Activated CD4-positive, alpha-beta T cell treated with anti-CD3 and anti-CD28 coated beads for 24 hours (primary cell): ENCODE measurements around the gene QSER1.
A peak's percentile ranks its signal among the peaks of the same experiment; 100 is the strongest.

ENCODE experiments used
- DNase-seq, 2 donors: peaks; one replicate each; pipeline ENCODE4 v3.0.0-alpha.2; 2020; ENCODE audit warnings: low read depth in 2 of 2

The QSER1 gene

DNA sequence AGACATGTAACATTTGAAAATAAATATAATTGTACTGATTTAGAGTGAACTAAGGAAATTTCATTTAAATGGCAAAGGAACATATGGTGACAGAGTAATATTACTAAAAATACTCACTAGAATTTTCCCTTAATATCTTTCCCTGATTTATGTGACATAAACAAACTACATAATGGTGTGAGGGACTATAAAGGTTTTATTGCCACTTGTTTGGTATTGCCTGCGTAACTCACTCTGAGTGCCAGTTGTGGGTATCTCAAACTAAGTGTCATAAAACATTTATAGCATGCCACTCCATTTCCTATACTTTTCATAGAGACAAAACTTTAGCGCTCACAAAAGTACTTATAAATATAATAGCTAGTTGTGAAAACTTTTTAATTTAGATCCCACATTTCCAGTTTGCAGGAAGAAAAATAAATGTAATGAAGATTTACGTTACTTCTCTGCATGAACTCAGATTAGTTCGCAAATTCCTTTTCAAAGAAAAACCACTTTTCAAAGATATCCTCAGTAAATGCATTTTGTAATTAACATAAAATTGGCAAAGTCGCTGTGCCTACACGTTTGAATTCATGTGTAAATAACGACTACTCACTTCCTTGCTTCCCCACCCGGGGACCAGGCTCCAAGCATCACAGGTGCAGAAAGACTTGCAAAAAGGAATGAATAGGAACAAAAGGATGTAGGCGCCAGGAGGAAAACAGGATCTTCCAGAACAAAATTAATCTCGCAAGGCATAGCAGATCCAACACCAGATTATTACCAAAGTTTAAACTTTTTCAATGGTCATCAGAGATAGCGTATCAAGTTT is 1.6 kb upstream of the QSER1 start:
- no peak for DNase-seq

DNA sequence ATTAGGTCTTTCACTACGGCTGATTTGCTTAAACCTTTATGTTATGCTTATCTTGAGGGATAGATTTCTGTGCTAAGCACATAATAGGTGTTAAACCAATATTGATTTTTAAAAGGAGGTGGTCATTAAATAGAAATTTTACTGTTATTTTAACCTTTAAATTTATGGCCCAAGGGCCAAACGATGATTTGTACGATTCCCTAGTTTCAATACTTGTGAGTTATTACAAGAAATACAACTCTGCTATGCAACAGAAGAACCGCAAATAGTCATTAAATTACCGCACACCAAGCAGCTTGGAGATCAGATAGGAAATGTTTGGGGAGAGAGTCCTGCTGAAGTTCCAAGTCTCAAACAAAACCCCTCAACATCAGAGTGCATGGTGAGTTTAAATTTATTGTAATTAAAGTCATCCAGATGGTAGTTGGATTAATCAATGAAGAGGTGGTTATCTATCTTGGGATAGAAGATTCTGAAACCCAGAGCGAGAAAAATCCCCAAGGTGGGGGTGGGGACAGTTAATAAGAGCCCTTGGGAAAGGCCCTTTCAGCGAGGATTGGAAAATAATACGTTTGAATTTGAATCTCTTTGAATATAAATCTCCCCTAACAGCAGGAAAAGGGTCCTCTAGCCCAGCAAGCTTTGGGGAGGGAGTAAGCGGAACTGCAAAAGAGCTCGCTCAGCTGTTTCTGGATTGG is 805 bp upstream of the QSER1 start:
- DNase-seq = peak in 1 of 2 donors; percentile 15

DNA sequence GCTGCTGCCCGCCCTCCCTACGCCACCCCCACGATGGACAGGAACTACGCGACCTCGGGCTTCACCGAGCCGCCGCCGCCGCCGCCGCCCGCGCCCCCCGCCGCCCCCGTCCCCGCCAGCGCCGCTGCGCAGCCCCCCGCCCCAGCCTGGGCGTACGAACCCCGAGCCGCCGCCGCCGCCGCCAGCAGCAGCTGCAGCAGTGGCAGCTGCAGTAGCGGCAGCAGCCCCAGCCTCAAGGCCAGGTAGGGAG is 407 bp downstream of the QSER1 start:
- peak in 1 of 2 donors; percentile 32 for DNase-seq

GRCh38 chr11:32893343-32894148 is 935 bp downstream of the QSER1 start:
- peak; percentile 26 for DNase-seq

DNA sequence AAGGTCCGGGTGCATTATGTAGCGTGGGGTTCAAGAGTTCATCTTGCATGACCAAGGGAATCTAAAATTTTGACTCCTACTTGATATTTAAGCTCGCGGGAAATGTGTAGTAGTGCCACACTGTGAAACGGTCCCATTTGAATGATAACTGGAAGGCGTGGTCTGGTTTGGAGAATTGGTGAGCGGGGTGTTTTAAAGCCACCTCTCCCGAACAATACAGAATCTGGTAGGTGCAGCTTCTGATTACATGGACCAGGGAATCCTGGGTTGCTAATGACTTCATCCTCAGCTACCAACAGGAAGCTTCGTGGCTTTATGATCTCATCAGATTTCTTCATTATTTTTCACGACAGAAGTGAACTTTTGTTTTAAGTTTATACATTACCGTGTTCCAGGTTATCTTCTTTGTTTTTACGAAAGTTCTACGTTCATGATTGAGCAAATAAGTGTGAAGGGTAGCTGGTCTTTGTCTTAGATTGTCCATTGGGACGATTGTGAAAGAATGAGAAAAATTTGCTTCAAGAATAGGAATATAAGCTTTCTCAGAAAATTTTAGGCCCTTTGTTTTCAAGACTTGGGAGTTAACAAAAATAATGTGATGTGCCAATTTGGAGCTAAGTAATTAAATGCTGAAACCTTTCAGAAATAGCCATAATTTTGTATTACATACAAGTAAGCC is 1.7 kb downstream of the QSER1 start:
- peak in 1 of 2 donors; percentile 8 for DNase-seq

DNA sequence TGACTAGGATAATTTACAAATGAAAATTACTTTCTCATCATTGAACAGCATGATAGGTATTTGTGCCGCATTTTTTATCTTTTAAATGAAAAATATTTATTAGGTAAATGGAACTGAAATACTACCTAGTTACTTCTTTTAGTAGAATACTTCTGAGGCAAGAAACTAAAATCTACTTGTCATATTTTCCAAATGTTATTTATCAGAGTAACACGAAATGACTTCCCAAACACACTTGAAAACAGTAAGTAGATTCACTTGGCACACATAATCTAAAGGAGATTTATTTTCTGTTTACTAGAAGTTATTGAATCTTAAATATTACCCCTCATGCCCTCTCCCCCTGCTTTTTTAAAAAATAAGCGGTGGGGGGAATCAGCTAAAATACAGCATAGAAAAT is 2.3 kb downstream of the QSER1 start:
- no peak for DNase-seq

DNA sequence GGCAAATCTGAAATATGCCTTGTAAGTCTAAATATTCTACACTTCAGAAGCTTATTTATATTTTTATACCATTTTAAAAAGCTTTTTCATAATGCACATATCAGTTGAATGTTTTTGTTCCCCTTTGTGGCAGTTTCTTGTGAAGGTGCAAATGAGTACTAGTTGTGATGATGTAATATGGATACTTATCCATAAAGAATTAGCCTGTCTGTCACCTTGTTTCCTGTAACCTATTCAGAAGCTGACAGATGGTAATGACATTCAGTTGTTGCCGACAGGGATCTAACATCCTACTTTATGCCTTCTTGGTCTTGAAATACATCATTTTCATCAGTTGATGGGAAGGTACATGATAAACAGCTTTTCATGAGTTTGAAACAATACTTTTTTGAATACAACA is 2.9 kb downstream of the QSER1 start:
- no peak for DNase-seq

GRCh38 chr11:32897103-32897502 is 4.5 kb downstream of the QSER1 start:
- no peak for DNase-seq

DNA sequence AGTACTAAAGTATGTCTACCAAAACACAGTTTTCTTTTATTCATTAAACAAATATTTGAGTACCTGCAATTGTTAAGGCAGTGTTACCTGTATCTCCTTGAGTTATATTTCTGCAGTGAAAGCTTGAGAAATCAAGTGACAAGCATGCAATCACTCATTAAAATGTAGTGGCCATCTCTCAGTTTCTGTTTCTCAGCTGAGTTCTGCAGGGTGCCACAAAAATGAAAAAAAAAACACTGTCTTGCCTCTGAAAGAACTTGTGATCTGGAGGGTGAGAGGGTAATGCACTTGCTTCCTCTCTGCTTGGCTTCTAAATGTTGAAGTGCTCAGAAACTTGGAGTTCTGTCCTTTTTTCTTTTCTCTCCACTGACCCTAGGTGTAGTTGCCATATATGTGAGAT is 6.8 kb downstream of the QSER1 start:
- DNase-seq = no peak

- DNase-seq = no peak
Observed at GRCh38 chr11:32902089-32902665, 9.6 kb downstream of the QSER1 start.

DNA sequence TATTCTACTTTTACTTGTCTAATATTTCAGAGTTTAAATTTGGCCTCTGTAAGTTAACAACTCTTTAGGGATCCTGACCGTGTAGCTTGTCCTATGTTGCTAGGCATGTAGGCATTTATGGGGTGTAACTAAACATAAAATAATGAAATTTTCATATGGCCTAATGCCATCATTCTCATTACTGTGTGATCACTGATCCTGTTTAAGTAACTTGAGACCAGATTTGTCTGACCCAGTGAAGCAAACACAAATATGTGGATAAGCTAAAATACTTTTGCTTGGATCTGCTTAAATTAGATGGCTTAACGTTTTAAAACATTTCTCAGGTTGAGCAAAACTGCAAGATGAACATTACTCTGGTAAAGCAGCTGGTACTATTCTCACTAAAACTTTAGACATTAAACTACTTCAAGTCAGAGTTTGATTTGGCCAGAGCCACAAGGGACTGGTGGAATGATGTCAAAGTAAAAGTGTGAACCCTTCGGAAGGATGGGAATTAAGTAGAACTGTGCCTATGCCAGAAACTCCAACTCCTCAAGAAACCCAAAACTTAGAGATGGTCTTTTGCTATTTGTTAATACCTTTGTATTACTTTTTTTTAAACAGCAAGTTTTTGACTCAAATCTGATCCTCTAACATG is 12.5 kb downstream of the QSER1 start:
- DNase-seq = no peak

DNA sequence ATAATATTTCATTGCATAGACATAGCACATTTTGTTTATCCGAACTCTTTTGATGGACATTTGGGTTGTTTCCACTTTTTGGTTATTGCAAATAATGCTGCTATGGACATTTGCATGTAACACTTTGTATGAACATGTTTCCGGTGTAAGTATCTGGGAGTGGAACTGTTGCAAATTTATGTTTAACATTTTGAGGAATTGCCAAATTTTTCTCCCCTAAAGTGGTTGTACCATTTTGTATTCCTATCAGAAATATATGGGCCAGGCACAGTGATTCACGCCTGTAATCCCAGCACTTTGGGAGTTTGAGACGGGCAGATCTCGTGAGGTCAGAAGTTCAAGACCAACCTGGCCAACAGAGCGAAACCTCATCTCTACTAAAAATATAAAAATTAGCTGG is 16.0 kb downstream of the QSER1 start:
- DNase-seq = no peak

- no peak for DNase-seq
Observed at GRCh38 chr11:32911413-32911812, 18.8 kb downstream of the QSER1 start.

DNA sequence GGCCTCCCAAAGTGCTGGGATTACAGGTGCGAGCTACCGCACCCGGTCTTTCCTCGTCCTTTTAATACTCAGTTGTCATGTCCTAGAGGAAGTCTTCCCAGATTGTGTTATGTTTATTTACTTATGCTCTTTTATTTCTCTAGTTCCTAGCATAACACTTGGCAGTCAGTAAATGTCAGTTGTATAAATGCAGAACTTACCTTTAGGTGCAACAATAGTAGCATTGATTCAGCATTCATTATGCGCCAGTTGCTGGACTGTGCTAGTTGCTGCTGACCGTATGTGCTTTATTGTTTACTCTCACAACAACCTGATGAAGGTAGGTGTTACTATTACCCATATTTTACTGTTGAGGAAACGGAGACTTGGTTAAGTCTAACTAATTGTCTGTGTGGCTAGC is 20.8 kb downstream of the QSER1 start:
- no peak for DNase-seq

GRCh38 chr11:32916361-32916760 is 23.8 kb downstream of the QSER1 start:
- no peak for DNase-seq

DNA sequence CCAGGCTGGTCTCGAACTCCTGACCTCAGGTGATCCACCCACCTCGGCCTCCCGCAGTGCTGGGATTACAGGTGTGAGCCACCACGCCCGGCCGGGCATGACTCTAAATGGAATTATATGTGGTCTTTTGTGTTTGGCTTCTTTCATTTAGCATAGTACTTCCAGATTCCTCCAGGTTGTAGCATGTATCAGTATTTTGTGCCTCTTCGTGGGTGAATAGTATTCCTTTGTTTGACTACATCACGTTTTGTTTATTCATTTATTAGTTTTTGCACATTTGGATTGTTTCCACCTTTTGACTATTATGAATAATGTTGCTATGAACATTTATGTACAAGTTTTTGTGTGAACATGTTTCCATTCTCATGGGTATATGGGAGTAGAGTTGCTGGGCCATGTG is 24.4 kb downstream of the QSER1 start:
- DNase-seq = no peak

GRCh38 chr11:32918427-32918826 is 25.8 kb downstream of the QSER1 start:
- no peak for DNase-seq

- DNase-seq = no peak
Observed at GRCh38 chr11:32919338-32919737, 26.7 kb downstream of the QSER1 start.

DNA sequence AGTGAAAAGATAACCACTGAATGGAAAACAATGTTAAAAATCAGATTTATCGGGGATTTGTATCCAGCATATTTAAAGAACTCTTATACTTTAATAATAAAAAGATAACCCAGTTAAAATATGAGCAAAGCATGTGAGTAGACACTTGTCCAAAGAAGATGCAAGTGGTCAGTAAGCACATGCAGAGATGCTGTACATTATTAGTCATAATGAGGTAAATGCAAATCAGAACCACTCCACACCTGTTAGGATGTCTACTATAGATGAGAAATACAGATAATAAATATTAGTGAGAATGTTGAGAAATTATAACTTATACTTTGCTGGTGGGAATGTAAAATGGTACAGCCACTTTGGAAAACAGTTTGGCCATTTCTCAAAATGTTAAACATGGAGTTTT is 28.0 kb downstream of the QSER1 start:
- no peak for DNase-seq

DNA sequence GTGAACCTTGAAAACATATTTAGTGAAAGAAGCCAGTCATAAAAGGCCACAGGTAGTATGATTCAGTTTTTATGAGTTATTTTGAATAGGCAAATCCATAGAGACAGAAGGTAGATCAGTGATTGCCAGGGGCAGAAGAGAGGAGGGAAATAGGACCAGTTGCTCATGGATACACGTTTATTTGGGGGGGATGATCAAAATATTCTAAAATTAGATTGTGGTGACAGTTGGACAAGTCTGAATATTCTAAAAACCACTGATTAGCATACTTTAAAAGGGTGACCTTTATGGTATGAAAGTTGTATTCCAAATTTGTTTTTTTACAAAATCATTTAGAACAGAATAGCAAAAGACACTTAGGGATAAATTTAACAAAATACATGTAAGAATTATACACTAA is 28.6 kb downstream of the QSER1 start:
- DNase-seq = no peak

DNA sequence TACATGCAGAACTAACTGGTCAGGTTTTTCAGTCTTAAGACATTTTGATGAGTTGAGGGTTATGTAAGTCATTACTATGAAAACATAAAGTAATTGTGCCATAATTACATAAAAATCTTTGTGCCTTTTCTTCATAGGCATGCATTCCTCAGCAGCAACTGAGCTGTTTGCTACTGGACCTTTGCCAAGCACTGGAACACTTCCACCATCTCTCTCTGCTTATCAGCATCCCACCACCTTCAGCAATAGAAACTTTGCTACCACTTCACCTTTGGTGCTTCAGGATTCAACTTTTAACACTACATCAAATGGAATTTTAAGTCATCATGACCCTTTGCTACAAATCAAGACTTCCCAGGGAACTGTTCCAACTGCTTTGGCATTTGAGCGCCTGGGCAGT is 39.0 kb downstream of the QSER1 start:
- no peak for DNase-seq
